Heart right ventricle (tissue), 16 donors: Measurements from ENCODE around the gene CACNA1C. TPM values are rescaled to one million over a fixed set of nuclear protein-coding genes. Genes with fewer than 3 reads are reported as not detected.

Experiments
- ATAC-seq, 8 donors: fragments of 200-7000 bp; cut with Tn5 transposase; one replicate each; pipeline ENCODE4 v1.9.1; 2020; ENCODE audit warnings: mild to moderate bottlenecking in 8 of 8, moderate library complexity in 8 of 8, moderate number of reproducible peaks in 1 of 8
- DNase-seq, 2 donors: peaks; one replicate each; pipeline ENCODE4 v3.0.0-alpha.2; 2020
- H3K27ac ChIP-seq, 10 donors: fragments of 200-600 bp; sonication (generic) in 2 of 10; one replicate each; pipeline versions ENCODE4 v1.5.0 to v1.8.0; 2020 to 2022; ENCODE audit warnings: mild to moderate bottlenecking in 3 of 10
- H3K27me3 ChIP-seq, 7 donors: fragments of 200-600 bp; one replicate each; pipeline ENCODE4 v1.8.0; 2021 to 2022; ENCODE audit warnings: mild to moderate bottlenecking in 2 of 7
- H3K36me3 ChIP-seq, 9 donors: fragments of 200-600 bp; sonication (generic) in 1 of 9; one replicate each; pipeline versions ENCODE4 v1.5.0 to v1.8.0; 2020 to 2022; ENCODE audit warnings: mild to moderate bottlenecking in 2 of 9
- H3K4me1 ChIP-seq, 9 donors: fragments of 200-600 bp; sonication (generic) in 1 of 9; one replicate each; pipeline versions ENCODE4 v1.5.0 to v1.8.0; 2020 to 2022; ENCODE audit warnings: mild to moderate bottlenecking in 4 of 9
- H3K4me3 ChIP-seq, 10 donors: fragments of 200-600 bp; sonication (generic) in 2 of 10; one replicate each; pipeline versions ENCODE4 v1.5.0 to v1.8.0; 2020 to 2022; ENCODE audit warnings: mild to moderate bottlenecking in 7 of 10, moderate library complexity in 2 of 10
- H3K9me3 ChIP-seq, 11 donors: fragments of 200-600 bp in 10 of 11; sonication (generic) in 2 of 11; one replicate each; pipeline versions ENCODE4 v1.5.0 to v1.8.0; 2013 to 2022; ENCODE audit warnings: mild to moderate bottlenecking in 2 of 11, control low read depth in 1 of 11, moderate library complexity in 1 of 11
- WGBS, 2 donors: extraction: QIAGEN DNeasy Blood & Tissue Kit; methylation state at CpG; one replicate each; pipeline ENCODE4 v1.1.7; 2013; ENCODE audit warnings: inconsistent platforms in 1 of 2; 5-methylcytosine and 5-hydroxymethylcytosine counted together
- intact Hi-C, 10 donors: fragments of 100-400 bp; cut with DNase I; formaldehyde crosslinking; loops; one replicate each; pipeline versions ENCODE4 v1.11.1 to v1.14.2; 2022
- polyA plus RNA-seq, 2 donors: library from polyadenylated mRNA; stranded (reverse); fragments of 200-250 nt; gene quantifications; one replicate each; pipeline ENCODE4 v1.2.3, GENCODE V29; 2013
- total RNA-seq, 10 donors: library from RNA; stranded (reverse); fragmentation: NEBNext Ultra II Directional in 3 of 10; extraction: Animal tissue kit (Norgen Biotek cat#: 25700) in 3 of 10; gene quantifications; one replicate each; pipeline versions ENCODE4 v1.2.1 to v1.2.4, GENCODE V29; 2021 to 2023
- TF ChIP-seq, protein P1 (sequence below), 9 donors: fragments of 200-600 bp; sonication (generic) in 2 of 9; IDR thresholded peaks; one replicate each; pipeline versions ENCODE4 v1.5.0 to v1.8.0; 2021 to 2022; ENCODE audit warnings: antibody characterized with exemption in 9 of 9, mild to moderate bottlenecking in 5 of 9, moderate library complexity in 1 of 9
- donor health status: Arrhythmogenic right ventricular cardiomyopathy.
- donor health status: ischemic (EF 13 %, LVEDD 7.1; RV severe dilation, severe dysfunction).
- donor health status: healthy with polysubstance abuse.
- donor health status: DM: no; HTN: yes; CAD: no.
- donor health status: DM: no; HTN: no; CAD: no.
- donor health status: ischemic (EF 25% LVEDD 6.9; RV normal size, moderate dysfunction).
- donor health status: ischemic (EF 25% LVEDD 5.7; RV mildly dilated, moderate dysfunction).
- donor health status: healthy.
- donor health status: DM: yes; HTN: yes; CAD: no.
- donor health status: Ischemic cardiomyopathy.
- donor health status: ischemic (EF 35%, LVEDD 5.7; RV mildly dilated, moderate dysfunction).
- donor health status: nonischemic (EF 11% LVEDD 7.7; RV severe dilation, severe dysfunction).
- donor health status: DM: yes; HTN: yes; CAD: no.
- donor health status: PGD.
- donor health status: ischemic (EF 29% LVEDD 5.4; RV normal size, mild dysfunction).
- donor health status: nonischemic (EF 23%, LVEDD 6.1; RV moderate dilation, normal function).

The CACNA1C gene
- total and polyA plus RNA-seq, 12 donors, result 19.1 to 222 (median 183) TPM

DNA sequence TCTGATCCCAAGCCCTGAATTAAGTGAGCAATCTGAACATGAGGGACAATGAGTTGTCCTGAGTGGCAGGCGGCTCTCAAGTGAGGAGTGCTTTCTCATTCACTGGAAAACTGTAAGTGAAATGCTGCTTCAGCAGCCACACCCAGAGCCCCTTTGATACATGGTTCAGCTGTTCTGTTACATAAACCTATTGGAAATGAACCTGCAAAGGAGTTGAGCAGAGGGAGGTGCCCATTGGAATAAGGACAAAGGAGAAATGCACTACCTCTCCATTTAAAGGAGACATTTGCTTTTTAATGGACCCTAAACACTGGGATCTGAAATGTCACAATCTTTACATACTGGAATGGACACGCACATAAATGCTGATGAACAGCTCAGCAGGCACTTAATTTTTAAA lies 169.9 kb downstream of the CACNA1C start:
- no peak for DNase-seq
- peak overlapping the region in 2 of 10 donors; percentile 24 to 41 for H3K27ac ChIP-seq
- 92 to 96% methylated on average over 2 of the region's 2 CpGs for WGBS, 2 donors
- H3K4me1 ChIP-seq, result peaks cover 3 to 78% (median 59%) of the 10 kb centered on the region in 9 donors
- H3K9me3 ChIP-seq, result no peaks in the 10 kb centered on the region
- no peaks in the 10 kb centered on the region for H3K27me3 ChIP-seq
- no peak overlapping the region for H3K4me3 ChIP-seq
- ATAC-seq, result no peak
- TF ChIP-seq, protein P1, sequence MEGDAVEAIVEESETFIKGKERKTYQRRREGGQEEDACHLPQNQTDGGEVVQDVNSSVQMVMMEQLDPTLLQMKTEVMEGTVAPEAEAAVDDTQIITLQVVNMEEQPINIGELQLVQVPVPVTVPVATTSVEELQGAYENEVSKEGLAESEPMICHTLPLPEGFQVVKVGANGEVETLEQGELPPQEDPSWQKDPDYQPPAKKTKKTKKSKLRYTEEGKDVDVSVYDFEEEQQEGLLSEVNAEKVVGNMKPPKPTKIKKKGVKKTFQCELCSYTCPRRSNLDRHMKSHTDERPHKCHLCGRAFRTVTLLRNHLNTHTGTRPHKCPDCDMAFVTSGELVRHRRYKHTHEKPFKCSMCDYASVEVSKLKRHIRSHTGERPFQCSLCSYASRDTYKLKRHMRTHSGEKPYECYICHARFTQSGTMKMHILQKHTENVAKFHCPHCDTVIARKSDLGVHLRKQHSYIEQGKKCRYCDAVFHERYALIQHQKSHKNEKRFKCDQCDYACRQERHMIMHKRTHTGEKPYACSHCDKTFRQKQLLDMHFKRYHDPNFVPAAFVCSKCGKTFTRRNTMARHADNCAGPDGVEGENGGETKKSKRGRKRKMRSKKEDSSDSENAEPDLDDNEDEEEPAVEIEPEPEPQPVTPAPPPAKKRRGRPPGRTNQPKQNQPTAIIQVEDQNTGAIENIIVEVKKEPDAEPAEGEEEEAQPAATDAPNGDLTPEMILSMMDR (IDR thresholded peaks at IDR 0.05), result no peak
- intact Hi-C loops, result no loop called here
- H3K36me3 ChIP-seq, result no peaks in the 10 kb centered on the region

DNA sequence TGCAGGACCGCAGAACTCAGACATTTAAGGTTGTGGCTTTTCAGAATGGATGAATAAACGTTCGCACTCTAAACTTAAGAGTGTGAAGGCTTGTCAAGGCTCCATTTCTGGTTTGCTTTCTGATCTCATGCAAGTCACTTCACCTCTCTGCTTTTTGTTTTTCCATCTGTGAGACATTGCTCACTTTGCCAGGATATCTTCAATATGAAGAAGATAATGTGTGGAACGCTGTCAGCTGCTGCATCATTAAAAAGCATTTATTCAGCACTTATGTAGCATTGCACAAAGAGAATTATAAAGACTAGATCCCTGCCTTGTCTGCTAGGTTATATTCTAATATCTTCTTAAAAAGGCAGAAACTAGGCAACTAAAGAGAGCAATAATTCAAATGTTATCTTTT lies 172.2 kb downstream of the CACNA1C start:
- Histone ChIP-seq H3K27ac (peak overlapping the region in 1 of 10 donors; percentile 15), H3K36me3 (no peaks in the 10 kb centered on the region), H3K4me3 (no peak overlapping the region), H3K27me3 (no peaks in the 10 kb centered on the region), H3K9me3 (no peaks in the 10 kb centered on the region), H3K4me1 (peaks cover 3 to 76% (median 42%) of the 10 kb centered on the region in 9 donors)
- intact Hi-C loops, result no loop called here
- ATAC-seq, result no peak
- no peak for DNase-seq
- WGBS, 2 donors, result 68 to 72% methylated on average over 4 of the region's 4 CpGs
- TF ChIP-seq, protein P1 (IDR thresholded peaks at IDR 0.05), result no peak

DNA sequence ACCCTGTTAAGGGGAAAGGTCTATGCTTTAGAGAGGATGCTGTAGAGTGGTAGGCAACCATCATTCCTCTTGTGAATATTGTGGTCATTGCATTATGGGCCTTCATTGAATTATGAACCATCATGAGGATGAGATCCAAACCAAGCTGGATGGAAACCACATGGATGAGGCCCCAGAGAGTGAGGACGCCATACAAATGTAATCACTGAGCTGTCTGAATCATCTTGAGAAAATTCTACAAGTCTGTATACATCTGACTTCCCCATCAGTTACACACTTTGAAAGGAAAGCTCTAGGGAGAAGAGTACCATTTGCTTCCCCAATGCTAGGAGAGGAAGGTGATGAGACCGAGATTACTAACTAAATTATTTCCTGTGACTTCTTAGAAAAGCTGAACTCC lies 172.9 kb downstream of the CACNA1C start:
- Histone ChIP-seq H3K4me3 (no peak overlapping the region), H3K4me1 (peaks cover 3 to 76% (median 40%) of the 10 kb centered on the region in 9 donors), H3K9me3 (no peaks in the 10 kb centered on the region), H3K36me3 (no peaks in the 10 kb centered on the region), H3K27me3 (no peaks in the 10 kb centered on the region), H3K27ac (no peak overlapping the region)
- WGBS, 2 donors, result 60 to 62% methylated on average over 2 of the region's 2 CpGs
- DNase-seq (no peak), ATAC-seq (no peak)
- TF ChIP-seq, protein P1 (IDR thresholded peaks at IDR 0.05), result no peak
- intact Hi-C loops, result no loop called here

DNA sequence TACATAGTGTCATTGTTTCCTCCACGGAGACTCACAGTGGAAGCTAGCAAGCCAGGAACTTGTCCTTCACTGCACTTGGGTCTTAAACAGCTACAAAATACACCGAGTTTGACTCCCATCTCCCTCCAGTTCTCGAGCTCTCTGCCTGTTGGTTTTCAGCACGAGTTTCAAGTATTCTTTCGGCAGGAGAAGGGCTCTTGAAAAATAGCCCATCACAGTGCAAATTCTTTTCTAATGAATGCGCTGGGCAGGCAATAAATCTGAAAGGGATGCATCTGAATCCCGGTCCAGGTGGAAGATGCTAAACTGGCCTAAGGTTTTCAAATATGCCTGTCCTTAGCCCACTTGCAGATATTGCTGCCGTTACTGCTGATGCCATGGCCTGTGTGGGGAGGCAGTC lies 173.9 kb downstream of the CACNA1C start:
- Histone ChIP-seq H3K36me3 (no peaks in the 10 kb centered on the region), H3K4me3 (no peak overlapping the region), H3K9me3 (no peaks in the 10 kb centered on the region), H3K4me1 (peaks cover 0 to 75% (median 42%) of the 10 kb centered on the region in 9 donors), H3K27ac (peak overlapping the region in 5 of 10 donors; percentile 7 to 41 (median 27)), H3K27me3 (no peaks in the 10 kb centered on the region)
- TF ChIP-seq, protein P1 (IDR thresholded peaks at IDR 0.05), result no peak
- DNase-seq (no peak), ATAC-seq (peak in 2 of 8 donors; percentile 19 to 28)
- WGBS, 2 donors, result 43 to 44% methylated on average over 8 of the region's 8 CpGs
- intact Hi-C loops, result no loop called here
